Smooth muscle cell (in vitro differentiated cells): Measurements from ENCODE around the gene NEIL3. TPM values are rescaled to one million over a fixed set of nuclear protein-coding genes. Genes with fewer than 3 reads are reported as not detected.

Source experiments
- DNase-seq: peaks from one replicate; lab custom pipeline; 2025; ENCODE audit not compliant: unreplicated experiment; lab: John Stamatoyannopoulos, UW
- H2AFZ ChIP-seq: fragments of 200-600 bp; sonication (generic); 2 replicates; pipeline ENCODE4 v1.6.0; 2016; ENCODE audit warnings: antibody characterized with exemption, low read depth, mild to moderate bottlenecking
- H3F3A ChIP-seq: fragments of 200-600 bp; sonication (generic); 2 replicates; pipeline ENCODE4 v1.6.0; 2017; ENCODE audit warnings: antibody characterized with exemption, low read depth
- H3K27ac ChIP-seq: fragments of 200-600 bp; sonication (generic); 2 replicates; pipeline ENCODE4 v1.5.1; 2016; ENCODE audit warnings: low read depth, mild to moderate bottlenecking
- H3K27me3 ChIP-seq: fragments of 200-600 bp; sonication (generic); 2 replicates; pipeline ENCODE4 v1.6.1; 2016; ENCODE audit warnings: low read depth, mild to moderate bottlenecking
- H3K36me3 ChIP-seq: fragments of 200-600 bp; sonication (generic); 2 replicates; pipeline ENCODE4 v1.5.1; 2016; ENCODE audit warnings: low read depth
- H3K4me1 ChIP-seq: fragments of 200-600 bp; sonication (generic); 2 replicates; pipeline ENCODE4 v1.5.1; 2016; ENCODE audit warnings: low read depth
- H3K4me2 ChIP-seq: fragments of 200-600 bp; sonication (generic); 2 replicates; pipeline ENCODE4 v1.6.0; 2016; ENCODE audit warnings: mild to moderate bottlenecking
- H3K4me3 ChIP-seq: fragments of 200-600 bp; sonication (generic); 2 replicates; pipeline ENCODE4 v1.5.1; 2016; ENCODE audit warnings: mild to moderate bottlenecking
- H3K79me2 ChIP-seq: fragments of 200-600 bp; sonication (generic); 2 replicates; pipeline ENCODE4 v1.6.0; 2016; ENCODE audit warnings: low read depth, mild to moderate bottlenecking
- H3K9ac ChIP-seq: fragments of 200-600 bp; sonication (generic); 2 replicates; pipeline ENCODE4 v1.6.0; 2016; ENCODE audit warnings: low read depth
- H3K9me3 ChIP-seq: fragments of 200-600 bp; sonication (generic); replicated peaks from 2 replicates; pipeline ENCODE4 v1.5.1; 2016; ENCODE audit warnings: low read depth
- H4K20me1 ChIP-seq: fragments of 200-600 bp; sonication (generic); 2 replicates; pipeline ENCODE4 v1.6.0; 2016; ENCODE audit warnings: low read depth
- WGBS: methylation state at CpG from one replicate; pipeline ENCODE4 v1.1.7; 2016; ENCODE audit warnings: low lambda C conversion rate; 5-methylcytosine and 5-hydroxymethylcytosine counted together
- polyA plus RNA-seq: library from polyadenylated mRNA; unstranded; fragments of >200 nt; fragmentation: Nextera tagmentation; extraction: Ambion mirVana; gene quantifications from 2 replicates; pipeline ENCODE4 v1.2.1, GENCODE V29; 2016
- total RNA-seq: library from RNA; depleted of rRNA; stranded (reverse); fragments of >200 nt; gene quantifications from 2 replicates; pipeline ENCODE4 v1.2.3, GENCODE V29; 2014
- TF ChIP-seq, protein P1 (sequence below): fragments of 200-600 bp; sonication (generic); IDR thresholded peaks from 2 replicates; pipeline ENCODE4 v1.5.1; 2017; ENCODE audit warnings: borderline replicate concordance, mild to moderate bottlenecking, antibody characterized with exemption; ENCODE audit not compliant: insufficient read depth, poor library complexity, severe bottlenecking

NEIL3 gene
- total and polyA plus RNA-seq, 2 experiments from 2014 or later = 2.7 to 3.7 TPM

DNA sequence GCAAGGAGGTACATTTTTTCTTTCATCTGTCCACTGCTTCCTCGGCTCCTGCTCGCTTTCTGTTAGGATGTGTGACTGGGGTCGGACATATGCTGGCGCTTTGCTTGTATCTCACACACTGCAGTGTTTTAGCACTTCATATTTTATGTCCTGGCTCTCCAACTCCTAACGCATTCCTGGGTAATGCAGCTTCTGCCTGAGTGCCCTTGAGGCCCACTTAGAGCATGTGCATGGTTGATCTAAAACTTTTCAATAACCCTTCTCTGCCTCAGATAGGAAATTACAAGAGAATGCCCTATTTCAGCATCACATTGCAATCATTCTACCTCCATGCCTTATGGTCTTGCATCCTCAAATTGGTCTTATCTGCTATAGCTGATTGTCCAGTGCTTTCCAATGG, 65.3 kb downstream of the NEIL3 start:
- Histone ChIP-seq H3F3A (no peaks in the 10 kb centered on the region), H3K4me2 (peak overlapping the region; percentile 62), H3K27ac (no peak overlapping the region), H2AFZ (peak overlapping the region; percentile 32), H3K9ac (no peak overlapping the region), H4K20me1 (no peaks in the 10 kb centered on the region), H3K27me3 (no peaks in the 10 kb centered on the region), H3K4me1 (peaks cover 33% of the 10 kb centered on the region), H3K9me3 (no peaks in the 10 kb centered on the region), H3K4me3 (no peak overlapping the region), H3K79me2 (no peaks in the 10 kb centered on the region), H3K36me3 (no peaks in the 10 kb centered on the region)
- no peak for DNase-seq
- WGBS = 51% methylated on average over 5 of the region's 5 CpGs
- TF ChIP-seq, protein P1, sequence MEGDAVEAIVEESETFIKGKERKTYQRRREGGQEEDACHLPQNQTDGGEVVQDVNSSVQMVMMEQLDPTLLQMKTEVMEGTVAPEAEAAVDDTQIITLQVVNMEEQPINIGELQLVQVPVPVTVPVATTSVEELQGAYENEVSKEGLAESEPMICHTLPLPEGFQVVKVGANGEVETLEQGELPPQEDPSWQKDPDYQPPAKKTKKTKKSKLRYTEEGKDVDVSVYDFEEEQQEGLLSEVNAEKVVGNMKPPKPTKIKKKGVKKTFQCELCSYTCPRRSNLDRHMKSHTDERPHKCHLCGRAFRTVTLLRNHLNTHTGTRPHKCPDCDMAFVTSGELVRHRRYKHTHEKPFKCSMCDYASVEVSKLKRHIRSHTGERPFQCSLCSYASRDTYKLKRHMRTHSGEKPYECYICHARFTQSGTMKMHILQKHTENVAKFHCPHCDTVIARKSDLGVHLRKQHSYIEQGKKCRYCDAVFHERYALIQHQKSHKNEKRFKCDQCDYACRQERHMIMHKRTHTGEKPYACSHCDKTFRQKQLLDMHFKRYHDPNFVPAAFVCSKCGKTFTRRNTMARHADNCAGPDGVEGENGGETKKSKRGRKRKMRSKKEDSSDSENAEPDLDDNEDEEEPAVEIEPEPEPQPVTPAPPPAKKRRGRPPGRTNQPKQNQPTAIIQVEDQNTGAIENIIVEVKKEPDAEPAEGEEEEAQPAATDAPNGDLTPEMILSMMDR = no peak

DNA sequence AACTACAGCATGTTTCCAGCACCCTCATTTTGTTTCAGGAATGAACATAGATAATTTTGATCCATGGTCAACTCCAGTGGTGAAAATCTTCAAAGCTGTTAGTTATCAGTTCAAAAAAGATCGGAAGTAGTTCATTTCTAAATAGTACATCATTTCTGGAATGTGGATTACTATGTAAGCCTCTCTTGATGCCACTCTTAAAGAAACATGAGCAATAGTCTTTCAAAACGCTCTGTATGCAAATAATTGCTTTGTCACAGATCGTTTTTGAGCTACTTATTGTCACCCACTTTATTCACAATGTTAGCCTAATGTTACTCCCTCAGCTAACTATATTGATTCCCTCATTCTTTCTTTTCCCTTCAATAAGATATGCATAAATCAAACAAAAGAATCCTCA, 65.7 kb downstream of the NEIL3 start:
- Histone ChIP-seq H3K27ac (no peak overlapping the region), H4K20me1 (no peaks in the 10 kb centered on the region), H3K9me3 (no peaks in the 10 kb centered on the region), H3K4me3 (no peak overlapping the region), H2AFZ (peak overlapping the region; percentile 32), H3F3A (no peaks in the 10 kb centered on the region), H3K9ac (no peak overlapping the region), H3K79me2 (no peaks in the 10 kb centered on the region), H3K4me1 (peaks cover 33% of the 10 kb centered on the region), H3K4me2 (peak overlapping the region; percentile 62), H3K27me3 (no peaks in the 10 kb centered on the region), H3K36me3 (no peaks in the 10 kb centered on the region)
- 25% methylated on average over 3 of the region's 3 CpGs for WGBS
- no peak for DNase-seq
- TF ChIP-seq, protein P1 = no peak

DNA sequence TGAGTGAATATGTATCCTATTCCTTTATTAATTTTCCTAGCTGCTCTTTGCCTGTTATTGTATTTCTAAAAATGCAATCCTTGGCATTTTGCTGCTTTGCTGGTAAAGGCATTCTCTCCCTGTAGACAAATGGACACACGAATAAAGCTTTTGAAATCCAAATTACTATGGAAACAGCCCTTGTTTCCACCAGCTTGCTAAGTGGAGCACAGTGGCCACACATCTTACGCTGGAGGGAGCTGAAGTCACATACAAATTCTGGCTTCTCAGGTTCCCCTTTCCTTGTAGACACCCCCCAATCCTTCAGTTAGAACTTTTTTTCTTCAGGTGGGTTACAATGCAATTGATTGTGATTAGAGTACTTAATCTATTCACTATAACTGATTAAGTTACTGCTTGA, 66.3 kb downstream of the NEIL3 start:
- H3F3A ChIP-seq = no peaks in the 10 kb centered on the region
- TF ChIP-seq, protein P1 = no peak
- DNase-seq = no peak
- H4K20me1 ChIP-seq = no peaks in the 10 kb centered on the region
- no peaks in the 10 kb centered on the region for H3K79me2 ChIP-seq
- H3K9me3 ChIP-seq = no peaks in the 10 kb centered on the region
- peak overlapping the region; percentile 32 for H2AFZ ChIP-seq
- H3K36me3 ChIP-seq = no peaks in the 10 kb centered on the region
- no peak overlapping the region for H3K9ac ChIP-seq
- H3K4me2 ChIP-seq = no peak overlapping the region
- 88% methylated on average over 2 of the region's 2 CpGs for WGBS
- H3K4me3 ChIP-seq = no peak overlapping the region
- H3K27me3 ChIP-seq = no peaks in the 10 kb centered on the region
- no peak overlapping the region for H3K27ac ChIP-seq
- H3K4me1 ChIP-seq = peaks cover 33% of the 10 kb centered on the region

DNA sequence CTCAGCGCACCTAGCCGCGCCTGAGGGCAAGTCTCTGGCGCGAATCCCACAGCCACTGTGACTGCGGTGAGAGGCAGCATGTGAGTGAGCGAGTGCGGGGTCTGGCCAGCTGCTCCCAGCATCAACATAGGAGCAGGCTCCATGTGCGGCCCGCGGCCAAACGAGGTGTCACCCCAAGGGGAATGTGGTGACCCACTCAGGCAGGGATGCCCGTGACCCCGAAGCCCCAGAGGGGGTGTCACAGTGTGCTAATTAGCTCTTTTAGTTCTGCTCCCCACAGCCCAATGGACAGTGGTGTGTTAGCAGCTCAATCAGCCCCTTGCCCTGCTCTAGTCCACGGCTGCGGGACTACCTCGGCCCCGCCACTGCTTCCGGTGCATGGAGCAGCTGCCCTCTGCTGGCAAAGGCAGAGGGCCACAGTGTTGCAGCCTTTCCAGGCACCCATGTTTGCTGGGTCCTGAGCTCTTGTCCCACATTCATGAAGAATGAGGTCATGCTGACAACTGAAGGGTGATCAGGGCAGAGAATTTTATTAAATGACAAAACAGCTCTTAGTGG, 71.1 kb downstream of the NEIL3 start:
- Histone ChIP-seq H3K4me3 (no peak overlapping the region), H3K79me2 (no peaks in the 10 kb centered on the region), H3K9me3 (no peaks in the 10 kb centered on the region), H4K20me1 (no peaks in the 10 kb centered on the region), H3K27me3 (no peaks in the 10 kb centered on the region), H3K9ac (no peak overlapping the region), H3K36me3 (no peaks in the 10 kb centered on the region), H2AFZ (no peak overlapping the region), H3K27ac (no peak overlapping the region), H3K4me2 (no peak overlapping the region), H3K4me1 (peaks cover 10% of the 10 kb centered on the region), H3F3A (no peaks in the 10 kb centered on the region)
- WGBS = 68% methylated on average over 19 of the region's 19 CpGs
- no peak for DNase-seq
- TF ChIP-seq, protein P1 = peak; percentile 41
